Hepatic stellate cell (primary cell): ENCODE results near the gene PARD3B.

Source experiments
- DNase-seq: peaks from one replicate; pipeline ENCODE4 v3.0.0; 2011; ENCODE audit warnings: low spot score

PARD3B gene

GRCh38 chr2:205138735-205139134, 593.5 kb downstream of the PARD3B start:
- no peak for DNase-seq

GRCh38 chr2:205139822-205140463, 594.7 kb downstream of the PARD3B start:
- no peak for DNase-seq

GRCh38 chr2:205141381-205141780, 596.1 kb downstream of the PARD3B start:
- DNase-seq, result no peak

- DNase-seq, result no peak
Observed at GRCh38 chr2:205145888-205146287, 600.6 kb downstream of the PARD3B start.

GRCh38 chr2:205148755-205149154, 603.5 kb downstream of the PARD3B start:
- DNase-seq, result no peak

GRCh38 chr2:205156457-205156856, 611.2 kb downstream of the PARD3B start:
- no peak for DNase-seq

- no peak for DNase-seq
Observed at GRCh38 chr2:205158404-205158803, 613.1 kb downstream of the PARD3B start.

GRCh38 chr2:205161156-205161839, 616.0 kb downstream of the PARD3B start:
- no peak for DNase-seq

- DNase-seq, result no peak
Observed at GRCh38 chr2:205166745-205167144, 621.5 kb downstream of the PARD3B start.

- no peak for DNase-seq
Observed at GRCh38 chr2:205169012-205169411, 623.7 kb downstream of the PARD3B start.

- DNase-seq, result no peak
Observed at GRCh38 chr2:205169464-205169863, 624.2 kb downstream of the PARD3B start.

- no peak for DNase-seq
Observed at GRCh38 chr2:205170399-205170798, 625.1 kb downstream of the PARD3B start.

GRCh38 chr2:205171261-205171940, 626.1 kb downstream of the PARD3B start:
- DNase-seq, result no peak

- no peak for DNase-seq
Observed at GRCh38 chr2:205175831-205176230, 630.6 kb downstream of the PARD3B start.

- DNase-seq, result no peak
Observed at GRCh38 chr2:205176546-205176945, 631.3 kb downstream of the PARD3B start.

GRCh38 chr2:205177546-205177945, 632.3 kb downstream of the PARD3B start:
- no peak for DNase-seq

GRCh38 chr2:205180730-205181129, 635.5 kb downstream of the PARD3B start:
- DNase-seq, result no peak

- no peak for DNase-seq
Observed at GRCh38 chr2:205187731-205188130, 642.5 kb downstream of the PARD3B start.

GRCh38 chr2:205188239-205189138, 643.2 kb downstream of the PARD3B start:
- DNase-seq, result no peak

- no peak for DNase-seq
Observed at GRCh38 chr2:205189301-205189700, 644.0 kb downstream of the PARD3B start.

- DNase-seq, result no peak
Observed at GRCh38 chr2:205190528-205190927, 645.3 kb downstream of the PARD3B start.

GRCh38 chr2:205193125-205193835, 648.0 kb downstream of the PARD3B start:
- no peak for DNase-seq
